HCT116 (cell line): ENCODE results near the gene MTREX. TPM values are rescaled to one million over a fixed set of nuclear protein-coding genes. Genes with fewer than 3 reads are reported as not detected.

Experiments
- ATAC-seq: fragments of 200-7000 bp; cut with Tn5 transposase; 2 replicates; pipeline ENCODE4 v1.9.1; 2020; ENCODE audit warnings: mild to moderate bottlenecking, moderate library complexity
- BruUV-seq: library from RNA; stranded (reverse); fragments of 400-500 nt; replicated peaks from 2 replicates; lab custom pipeline; 2021; lab: Mats Ljungman, UMichigan
- CTCF ChIA-PET: fragments of 300-600 bp; sonication (Branson Sonifier 250); formaldehyde crosslinking; loops from one replicate; lab custom pipeline; 2021; ENCODE audit warnings: antibody characterized with exemption; lab: Charles Lee
- POLR2A ChIA-PET: fragments of 300-600, 350-600 bp; sonication (Branson Sonifier 250); formaldehyde crosslinking; loops from one replicate; lab custom pipeline; 2021; ENCODE audit warnings: antibody characterized with exemption; lab: Charles Lee
- RAD21 ChIA-PET, 2 experiments: fragments of 300-600 bp; sonication (Branson Sonifier 250); formaldehyde crosslinking; loops; one replicate each; lab custom pipeline; 2023; ENCODE audit warnings: low total read pairs in 2 of 2; ENCODE audit not compliant: uncharacterized antibody in 2 of 2, unreplicated experiment in 2 of 2, low non-redundant PET in 1 of 2; lab: Charles Lee
- DNase-seq: peaks from one replicate; pipeline ENCODE4 v3.0.0-alpha.2; 2010; ENCODE audit warnings: low read depth, low spot score
- H2AFZ ChIP-seq: fragments of 200-600 bp; shearing (Covaris generic), sonication (generic); 2 replicates; pipeline ENCODE4 v1.6.1; 2017; ENCODE audit warnings: low read depth, mixed run types, mixed read lengths, antibody characterized with exemption, low read length; ENCODE audit not compliant: poor library complexity, severe bottlenecking
- H3K27ac ChIP-seq: 2 replicates; pipeline ENCODE4 v1.5.1; 2012; ENCODE audit warnings: low read depth, low read length
- H3K27me3 ChIP-seq: fragments of 200-600 bp; sonication (generic); 2 replicates; pipeline ENCODE4 v1.6.1; 2016; ENCODE audit warnings: mixed run types, low read length, mixed read lengths; ENCODE audit not compliant: insufficient read depth
- H3K36me3 ChIP-seq, 2 experiments: fragments of 200-500 bp in 1 of 2; fragments of 200-600 bp in 1 of 2; sonication (Bioruptor generic) in 1 of 2; sonication (generic) in 1 of 2; 2 replicates each; pipeline versions ENCODE4 v1.5.1 to v1.6.1; 2014 to 2016; ENCODE audit warnings: low read length in 2 of 2, inconsistent platforms in 1 of 2, mixed read lengths in 1 of 2, mixed run types in 1 of 2; ENCODE audit not compliant: insufficient read depth in 2 of 2, control insufficient read depth in 1 of 2
- H3K4me1 ChIP-seq, 2 experiments: fragments of 200-600 bp in 1 of 2; sonication (generic) in 1 of 2; 2 replicates each; pipeline versions ENCODE4 v1.5.1 to v1.6.1; 2012 to 2017; ENCODE audit warnings: low read length in 2 of 2, inconsistent platforms in 1 of 2, mild to moderate bottlenecking in 1 of 2, mixed read lengths in 1 of 2, mixed run types in 1 of 2, moderate library complexity in 1 of 2; ENCODE audit not compliant: insufficient read depth in 2 of 2, control insufficient read depth in 1 of 2
- H3K4me2 ChIP-seq: fragments of 200-600 bp; sonication (generic); 2 replicates; pipeline ENCODE4 v1.6.1; 2017; ENCODE audit warnings: mixed run types, low read length, mixed read lengths
- H3K4me3 ChIP-seq, 2 experiments: fragments of 200-600 bp in 1 of 2; sonication (generic) in 1 of 2; replicated peaks in 1 of 2; 2 replicates each; pipeline ENCODE4 v1.5.1; 2011 to 2016; ENCODE audit warnings: low read length in 2 of 2, control low read depth in 1 of 2, low read depth in 1 of 2, mild to moderate bottlenecking in 1 of 2, mixed read lengths in 1 of 2, mixed run types in 1 of 2
- H3K79me2 ChIP-seq: fragments of 200-600 bp; sonication (generic); 2 replicates; pipeline ENCODE4 v1.6.1; 2017; ENCODE audit warnings: mild to moderate bottlenecking, mixed run types, low read length, moderate library complexity, mixed read lengths; ENCODE audit not compliant: insufficient read depth
- H3K9ac ChIP-seq: fragments of 200-600 bp; sonication (generic); 2 replicates; pipeline ENCODE4 v1.6.1; 2016; ENCODE audit warnings: low read length, mixed read lengths
- H3K9me2 ChIP-seq: fragments of 200-600 bp; sonication (generic), shearing (Covaris generic); 2 replicates; pipeline ENCODE4 v1.6.1; 2017; ENCODE audit warnings: mixed run types, mild to moderate bottlenecking, moderate library complexity; ENCODE audit not compliant: insufficient read depth
- H3K9me3 ChIP-seq, 2 experiments: fragments of 200-500 bp in 1 of 2; fragments of 200-600 bp in 1 of 2; sonication (Bioruptor generic) in 1 of 2; sonication (generic) in 1 of 2; 2 replicates each; pipeline ENCODE4 v1.6.1; 2014 to 2017; ENCODE audit warnings: low read length in 2 of 2, mixed read lengths in 2 of 2, inconsistent platforms in 1 of 2, low read depth in 1 of 2, mild to moderate bottlenecking in 1 of 2, mixed run types in 1 of 2, moderate library complexity in 1 of 2; ENCODE audit not compliant: control insufficient read depth in 1 of 2, insufficient read depth in 1 of 2
- H4K20me1 ChIP-seq: fragments of 200-600 bp; sonication (generic), shearing (Covaris generic); 2 replicates; pipeline ENCODE4 v1.6.1; 2017; ENCODE audit warnings: mixed run types, mild to moderate bottlenecking, moderate library complexity; ENCODE audit not compliant: insufficient read depth
- CBX3 ChIP-seq: IDR thresholded peaks from 2 replicates; pipeline ENCODE4 v1.6.1; 2012; ENCODE audit warnings: low read depth
- CEBPB ChIP-seq: IDR thresholded peaks from 2 replicates; pipeline ENCODE4 v1.6.1; 2012; ENCODE audit warnings: low read depth
- EGR1 ChIP-seq: IDR thresholded peaks from 2 replicates; pipeline ENCODE4 v1.6.1; 2012; ENCODE audit warnings: low read depth
- ELF1 ChIP-seq: IDR thresholded peaks from 2 replicates; pipeline ENCODE4 v1.6.1; 2012; ENCODE audit warnings: low read depth, borderline replicate concordance
- EZH2 ChIP-seq: fragments of 200-600 bp; sonication (generic); IDR thresholded peaks from 2 replicates; pipeline ENCODE4 v1.6.1; 2017; ENCODE audit warnings: antibody characterized with exemption, mixed run types
- EZH2phosphoT487 ChIP-seq: fragments of 200-600 bp; IDR thresholded peaks from 2 replicates; pipeline ENCODE4 v1.6.1; 2018; ENCODE audit warnings: antibody characterized with exemption, borderline replicate concordance
- FOSL1 ChIP-seq: IDR thresholded peaks from 2 replicates; pipeline ENCODE4 v1.6.1; 2012; ENCODE audit warnings: low read depth
- JUND ChIP-seq: IDR thresholded peaks from 2 replicates; pipeline ENCODE4 v1.6.1; 2012
- POLR2A ChIP-seq: IDR thresholded peaks from 2 replicates; pipeline ENCODE4 v1.7.0; 2011; ENCODE audit warnings: borderline replicate concordance; ENCODE audit not compliant: insufficient read depth, insufficient read length; ENCODE audit errors: extremely low read depth
- SP1 ChIP-seq: IDR thresholded peaks from 2 replicates; pipeline ENCODE4 v1.6.1; 2012; ENCODE audit warnings: low read depth
- SRF ChIP-seq: IDR thresholded peaks from 2 replicates; pipeline ENCODE4 v1.6.1; 2012; ENCODE audit warnings: low read depth
- TCF7L2 ChIP-seq: IDR thresholded peaks from 2 replicates; pipeline ENCODE4 v1.7.0; 2011; ENCODE audit warnings: borderline replicate concordance, inconsistent platforms; ENCODE audit not compliant: insufficient read depth, insufficient read length; ENCODE audit errors: extremely low read depth
- YY1 ChIP-seq: IDR thresholded peaks from 2 replicates; pipeline ENCODE4 v1.6.1; 2011; ENCODE audit warnings: low read length, low read depth, moderate library complexity, mild to moderate bottlenecking; ENCODE audit not compliant: insufficient replicate concordance; ENCODE audit errors: extremely low read depth
- ZFX ChIP-seq: fragments of 450-650 bp; IDR thresholded peaks from 2 replicates; pipeline ENCODE4 v1.6.1; 2017
- ZNF274 ChIP-seq: fragments of 200-500 bp; sonication (Bioruptor generic); IDR thresholded peaks from 2 replicates; pipeline ENCODE4 v1.6.1; 2014; ENCODE audit warnings: mild to moderate bottlenecking, low read depth, low read length, inconsistent platforms
- intact Hi-C: fragments of 100-400 bp; cut with micrococcal nuclease; formaldehyde crosslinking; loops from 2 replicates; pipeline ENCODE4 v1.10.0; 2022
- total RNA-seq: library from RNA; stranded (reverse); gene quantifications from one replicate; pipeline ENCODE4 v1.2.1, GENCODE V29; 2021; ENCODE audit not compliant: unreplicated experiment
- TF ChIP-seq, protein P1 (sequence below): IDR thresholded peaks from 2 replicates; pipeline ENCODE4 v1.6.1; 2012
- TF ChIP-seq, protein P2 (sequence below): IDR thresholded peaks from 2 replicates; pipeline ENCODE4 v1.6.1; 2011; ENCODE audit warnings: mild to moderate bottlenecking, low read length, moderate library complexity; ENCODE audit not compliant: insufficient replicate concordance; ENCODE audit errors: extremely low read depth
- TF ChIP-seq, protein P3 (sequence below): IDR thresholded peaks from 2 replicates; pipeline ENCODE4 v1.6.1; 2012
- TF ChIP-seq, protein P4 (sequence below): IDR thresholded peaks from 2 replicates; pipeline ENCODE4 v1.6.1; 2012; ENCODE audit warnings: low read depth
- TF ChIP-seq, protein P5 (sequence below), 3 experiments: fragments of 200-600 bp in 1 of 3; sonication (generic) in 1 of 3; IDR thresholded peaks in 2 of 3; conservative IDR thresholded peaks in 1 of 3; 2 replicates each; pipeline ENCODE4 v1.5.1; 2012 to 2017; ENCODE audit warnings: low read depth in 2 of 3, low read length in 2 of 3, antibody characterized with exemption in 1 of 3, borderline replicate concordance in 1 of 3, control low read depth in 1 of 3, mild to moderate bottlenecking in 1 of 3, mixed read lengths in 1 of 3, mixed run types in 1 of 3, moderate library complexity in 1 of 3; ENCODE audit not compliant: insufficient read depth in 1 of 3

MTREX gene
- total RNA-seq, 1 experiment from 2014 or later, result 101 TPM

DNA sequence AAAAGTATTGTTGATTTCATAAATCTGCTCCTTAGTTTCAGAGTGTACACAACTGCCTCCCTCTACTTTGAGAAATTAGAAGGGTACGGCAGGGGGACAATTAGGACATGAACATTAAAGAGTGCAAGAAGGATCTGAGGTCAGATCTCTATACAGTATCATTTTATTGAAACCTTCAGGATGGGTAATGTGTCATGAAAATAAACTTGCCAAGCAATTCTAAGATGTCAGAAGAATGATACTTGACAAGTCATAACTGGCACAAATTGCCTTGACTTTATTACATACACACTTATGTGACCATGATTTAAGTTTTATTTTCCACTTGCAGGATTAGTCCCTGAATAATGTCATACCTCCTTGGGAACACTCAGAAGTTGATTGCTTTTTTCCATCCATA lies 134.2 kb downstream of the MTREX start:
- TF ChIP-seq, protein P1, sequence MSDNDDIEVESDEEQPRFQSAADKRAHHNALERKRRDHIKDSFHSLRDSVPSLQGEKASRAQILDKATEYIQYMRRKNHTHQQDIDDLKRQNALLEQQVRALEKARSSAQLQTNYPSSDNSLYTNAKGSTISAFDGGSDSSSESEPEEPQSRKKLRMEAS, result no peak
- no peak for TF ChIP-seq POLR2A
- TF ChIP-seq EZH2, result no peak
- TF ChIP-seq CBX3, result no peak
- TF ChIP-seq, protein P2, sequence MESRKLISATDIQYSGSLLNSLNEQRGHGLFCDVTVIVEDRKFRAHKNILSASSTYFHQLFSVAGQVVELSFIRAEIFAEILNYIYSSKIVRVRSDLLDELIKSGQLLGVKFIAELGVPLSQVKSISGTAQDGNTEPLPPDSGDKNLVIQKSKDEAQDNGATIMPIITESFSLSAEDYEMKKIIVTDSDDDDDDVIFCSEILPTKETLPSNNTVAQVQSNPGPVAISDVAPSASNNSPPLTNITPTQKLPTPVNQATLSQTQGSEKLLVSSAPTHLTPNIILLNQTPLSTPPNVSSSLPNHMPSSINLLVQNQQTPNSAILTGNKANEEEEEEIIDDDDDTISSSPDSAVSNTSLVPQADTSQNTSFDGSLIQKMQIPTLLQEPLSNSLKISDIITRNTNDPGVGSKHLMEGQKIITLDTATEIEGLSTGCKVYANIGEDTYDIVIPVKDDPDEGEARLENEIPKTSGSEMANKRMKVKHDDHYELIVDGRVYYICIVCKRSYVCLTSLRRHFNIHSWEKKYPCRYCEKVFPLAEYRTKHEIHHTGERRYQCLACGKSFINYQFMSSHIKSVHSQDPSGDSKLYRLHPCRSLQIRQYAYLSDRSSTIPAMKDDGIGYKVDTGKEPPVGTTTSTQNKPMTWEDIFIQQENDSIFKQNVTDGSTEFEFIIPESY, result no peak
- no peak for TF ChIP-seq SRF
- TF ChIP-seq ZFX, result no peak
- TF ChIP-seq YY1, result no peak
- TF ChIP-seq ZNF274, result no peak
- no peak for TF ChIP-seq SP1
- TF ChIP-seq, protein P3, sequence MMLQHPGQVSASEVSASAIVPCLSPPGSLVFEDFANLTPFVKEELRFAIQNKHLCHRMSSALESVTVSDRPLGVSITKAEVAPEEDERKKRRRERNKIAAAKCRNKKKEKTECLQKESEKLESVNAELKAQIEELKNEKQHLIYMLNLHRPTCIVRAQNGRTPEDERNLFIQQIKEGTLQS, result no peak
- TF ChIP-seq EGR1, result no peak
- TF ChIP-seq JUND, result no peak
- TF ChIP-seq, protein P4, sequence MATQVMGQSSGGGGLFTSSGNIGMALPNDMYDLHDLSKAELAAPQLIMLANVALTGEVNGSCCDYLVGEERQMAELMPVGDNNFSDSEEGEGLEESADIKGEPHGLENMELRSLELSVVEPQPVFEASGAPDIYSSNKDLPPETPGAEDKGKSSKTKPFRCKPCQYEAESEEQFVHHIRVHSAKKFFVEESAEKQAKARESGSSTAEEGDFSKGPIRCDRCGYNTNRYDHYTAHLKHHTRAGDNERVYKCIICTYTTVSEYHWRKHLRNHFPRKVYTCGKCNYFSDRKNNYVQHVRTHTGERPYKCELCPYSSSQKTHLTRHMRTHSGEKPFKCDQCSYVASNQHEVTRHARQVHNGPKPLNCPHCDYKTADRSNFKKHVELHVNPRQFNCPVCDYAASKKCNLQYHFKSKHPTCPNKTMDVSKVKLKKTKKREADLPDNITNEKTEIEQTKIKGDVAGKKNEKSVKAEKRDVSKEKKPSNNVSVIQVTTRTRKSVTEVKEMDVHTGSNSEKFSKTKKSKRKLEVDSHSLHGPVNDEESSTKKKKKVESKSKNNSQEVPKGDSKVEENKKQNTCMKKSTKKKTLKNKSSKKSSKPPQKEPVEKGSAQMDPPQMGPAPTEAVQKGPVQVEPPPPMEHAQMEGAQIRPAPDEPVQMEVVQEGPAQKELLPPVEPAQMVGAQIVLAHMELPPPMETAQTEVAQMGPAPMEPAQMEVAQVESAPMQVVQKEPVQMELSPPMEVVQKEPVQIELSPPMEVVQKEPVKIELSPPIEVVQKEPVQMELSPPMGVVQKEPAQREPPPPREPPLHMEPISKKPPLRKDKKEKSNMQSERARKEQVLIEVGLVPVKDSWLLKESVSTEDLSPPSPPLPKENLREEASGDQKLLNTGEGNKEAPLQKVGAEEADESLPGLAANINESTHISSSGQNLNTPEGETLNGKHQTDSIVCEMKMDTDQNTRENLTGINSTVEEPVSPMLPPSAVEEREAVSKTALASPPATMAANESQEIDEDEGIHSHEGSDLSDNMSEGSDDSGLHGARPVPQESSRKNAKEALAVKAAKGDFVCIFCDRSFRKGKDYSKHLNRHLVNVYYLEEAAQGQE, result no peak
- no peak for TF ChIP-seq EZH2phosphoT487
- TF ChIP-seq FOSL1, result no peak
- no peak for TF ChIP-seq ELF1
- no peak for TF ChIP-seq TCF7L2
- TF ChIP-seq, protein P5, sequence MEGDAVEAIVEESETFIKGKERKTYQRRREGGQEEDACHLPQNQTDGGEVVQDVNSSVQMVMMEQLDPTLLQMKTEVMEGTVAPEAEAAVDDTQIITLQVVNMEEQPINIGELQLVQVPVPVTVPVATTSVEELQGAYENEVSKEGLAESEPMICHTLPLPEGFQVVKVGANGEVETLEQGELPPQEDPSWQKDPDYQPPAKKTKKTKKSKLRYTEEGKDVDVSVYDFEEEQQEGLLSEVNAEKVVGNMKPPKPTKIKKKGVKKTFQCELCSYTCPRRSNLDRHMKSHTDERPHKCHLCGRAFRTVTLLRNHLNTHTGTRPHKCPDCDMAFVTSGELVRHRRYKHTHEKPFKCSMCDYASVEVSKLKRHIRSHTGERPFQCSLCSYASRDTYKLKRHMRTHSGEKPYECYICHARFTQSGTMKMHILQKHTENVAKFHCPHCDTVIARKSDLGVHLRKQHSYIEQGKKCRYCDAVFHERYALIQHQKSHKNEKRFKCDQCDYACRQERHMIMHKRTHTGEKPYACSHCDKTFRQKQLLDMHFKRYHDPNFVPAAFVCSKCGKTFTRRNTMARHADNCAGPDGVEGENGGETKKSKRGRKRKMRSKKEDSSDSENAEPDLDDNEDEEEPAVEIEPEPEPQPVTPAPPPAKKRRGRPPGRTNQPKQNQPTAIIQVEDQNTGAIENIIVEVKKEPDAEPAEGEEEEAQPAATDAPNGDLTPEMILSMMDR (IDR thresholded peaks at IDR 0.05 in 2 of 3, conservative IDR thresholded peaks at IDR 0.05 in 1 of 3; ENCODE audit: borderline replicate concordance in 1 of 3, insufficient read depth in 1 of 3, low read depth in 2 of 3, low read length in 2 of 3), result no peak
- TF ChIP-seq CEBPB, result no peak
- Histone ChIP-seq H3K27me3 (no peaks in the 10 kb centered on the region), H3K4me3 (no peak overlapping the region), H3K4me2 (no peak overlapping the region), H3K79me2 (no peaks in the 10 kb centered on the region), H3K36me3 (no peaks in the 10 kb centered on the region), H3K9me3 (no peaks in the 10 kb centered on the region), H3K9me2 (no peaks in the 10 kb centered on the region), H3K27ac (no peak overlapping the region), H4K20me1 (no peaks in the 10 kb centered on the region), H2AFZ (no peak overlapping the region), H3K9ac (no peak overlapping the region), H3K4me1 (peaks cover 31 to 39% of the 10 kb centered on the region in 2 experiments)
- DNase-seq (no peak), ATAC-seq (no peak)
- intact Hi-C loops, result no loop called here
- ChIA-PET RAD21 (no interaction called here), POLR2A (no interaction called here), CTCF (no interaction called here)
- BruUV-seq, result no TSS peak
